ENCODE data around the gene PRKCD. TPM values are rescaled to one million over a fixed set of nuclear protein-coding genes. Genes with fewer than 3 reads are reported as not detected.

The PRKCD gene
- total and polyA plus RNA-seq, 9 of the 15 experiments (the other 6 are each of a cell fraction or from before 2014, with no cell fraction given): 2.5 to 19.5 (median 6.1) TPM

DNA sequence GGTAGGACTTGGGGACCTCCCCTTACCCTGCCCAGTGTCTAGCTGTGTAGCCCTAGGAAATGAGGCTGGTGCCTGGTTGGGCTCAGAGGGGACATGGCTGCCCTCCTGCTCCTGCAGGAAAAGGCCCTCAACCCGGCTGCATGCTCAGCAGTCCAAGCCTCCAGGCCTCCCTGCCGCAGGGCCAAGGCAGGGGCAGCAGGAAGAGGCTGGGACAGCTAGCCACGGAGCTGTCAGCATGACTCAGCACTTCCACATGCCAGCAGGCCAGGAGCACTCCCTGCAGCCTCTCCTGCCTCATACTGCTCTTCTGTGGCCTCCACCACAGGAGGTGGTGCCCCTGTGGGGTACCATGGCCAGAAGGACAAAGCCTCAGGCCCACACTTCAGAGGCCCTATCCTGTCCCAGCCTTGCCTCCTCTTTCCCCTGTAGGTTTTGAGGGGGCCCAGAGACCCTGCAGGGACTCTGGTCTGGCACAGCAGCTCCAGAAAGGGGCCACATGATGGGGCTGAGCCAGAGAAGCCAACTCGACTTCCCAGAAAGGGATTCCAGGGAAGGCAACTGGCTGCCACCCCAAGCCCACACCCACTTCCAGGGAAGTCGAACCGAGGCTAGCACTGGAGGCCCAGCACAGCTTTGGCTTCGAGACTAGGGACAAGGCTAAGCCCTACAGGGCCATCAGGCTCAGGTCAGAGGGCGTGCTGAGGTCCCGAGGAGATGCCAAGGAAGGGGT lies 75.3 kb downstream of the PRKCD start (continued):
- TF ChIP-seq, protein P1, sequence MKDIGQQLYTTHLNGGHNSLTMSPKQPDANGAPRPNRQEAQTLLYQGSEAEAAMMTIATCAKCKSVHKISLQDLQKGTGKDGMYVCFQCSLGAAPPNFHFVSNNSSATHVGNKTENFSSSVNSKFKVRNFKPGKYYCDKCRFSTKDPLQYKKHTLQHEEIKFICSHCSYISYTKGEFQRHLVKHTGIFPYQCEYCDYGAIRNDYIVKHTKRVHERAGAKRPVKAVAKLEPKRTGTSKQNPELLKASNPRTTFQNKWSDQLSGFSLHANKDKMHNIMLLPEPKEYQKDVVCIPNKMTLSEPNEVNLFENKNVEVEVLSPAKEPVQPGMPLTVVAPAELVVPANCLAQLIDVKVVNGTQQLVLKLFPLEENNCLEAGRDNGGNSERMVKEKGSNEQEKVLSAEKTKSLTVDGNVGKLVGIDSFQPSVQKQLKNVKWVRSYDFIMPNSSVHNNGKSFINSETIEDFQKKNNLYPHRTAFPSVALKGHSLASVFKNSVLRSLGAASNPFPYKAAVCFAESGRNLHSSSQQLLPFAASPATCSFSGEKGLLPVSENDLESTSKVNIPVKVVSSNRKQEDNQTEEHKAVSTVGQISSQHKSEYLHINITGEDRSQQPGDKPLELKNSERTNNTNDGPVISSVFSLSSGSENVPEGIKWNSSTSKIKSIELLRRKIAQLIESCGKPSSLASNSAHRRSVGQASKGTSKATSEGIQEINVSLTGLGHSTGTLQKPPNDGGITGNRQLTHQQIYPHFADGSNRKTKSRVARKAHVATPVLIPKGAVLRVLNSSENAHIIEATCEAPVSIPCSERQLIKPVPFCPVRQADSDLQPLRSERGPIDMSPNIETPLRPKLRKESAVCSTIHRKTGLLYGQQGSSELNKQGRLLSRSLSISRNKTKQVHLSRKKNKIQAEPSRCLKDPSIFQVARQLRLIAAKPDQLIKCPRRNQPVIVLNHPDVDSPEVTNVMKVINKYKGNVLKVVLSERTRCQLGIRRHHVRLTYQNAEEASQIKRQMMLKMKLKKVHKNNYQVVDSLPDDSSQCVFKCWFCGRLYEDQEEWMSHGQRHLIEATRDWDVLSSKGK (CRISPR knock-in tag; IDR thresholded peaks at IDR 0.05): no peak
- no peak for TF ChIP-seq BRF1 (IDR thresholded peaks at IDR 0.05; ENCODE audit: borderline replicate concordance, extremely low read depth, insufficient read length)
- no peak for TF ChIP-seq GATA2 (CRISPR knock-in tag; IDR thresholded peaks at IDR 0.05)
- peak; percentile 57 for TF ChIP-seq ETV1 (tag; conservative IDR thresholded peaks at IDR 0.05; ENCODE audit: low read depth)
- TF ChIP-seq FOXK1 (CRISPR knock-in tag; IDR thresholded peaks at IDR 0.05; ENCODE audit: borderline replicate concordance): no peak
- TF ChIP-seq USF2 (CRISPR knock-in tag; IDR thresholded peaks at IDR 0.05): no peak
- TF ChIP-seq BCL6 (CRISPR knock-in tag; IDR thresholded peaks at IDR 0.05): peak; percentile 72; the same call in 1 of the 2 replicates
- TF ChIP-seq SRSF9 (IDR thresholded peaks at IDR 0.05; ENCODE audit: borderline replicate concordance, low read depth, low read length): no peak
- no peak for TF ChIP-seq IRF2 (CRISPR knock-in tag; IDR thresholded peaks at IDR 0.05)
- no peak for TF ChIP-seq NCOA4 (IDR thresholded peaks at IDR 0.05; ENCODE audit: partially characterized antibody)
- no peak for TF ChIP-seq ZNF253 (CRISPR knock-in tag; conservative IDR thresholded peaks at IDR 0.05)
- TF ChIP-seq NR2C1 (IDR thresholded peaks at IDR 0.05): no peak
- TF ChIP-seq NR2C1 (tag; IDR thresholded peaks at IDR 0.05): no peak; the same call in 1 of the 2 replicates
- no peak for TF ChIP-seq RBBP5 (IDR thresholded peaks at IDR 0.05; ENCODE audit: borderline replicate concordance, insufficient read depth, low read length, poor library complexity, severe bottlenecking)
- no peak for TF ChIP-seq ESRRA (IDR thresholded peaks at IDR 0.05; ENCODE audit: borderline replicate concordance, low read depth)
- no peak for TF ChIP-seq HNRNPL (IDR thresholded peaks at IDR 0.05; ENCODE audit: low read depth, low read length)
- no peak for TF ChIP-seq ZNF274 (IDR thresholded peaks at IDR 0.05; ENCODE audit: borderline replicate concordance, low read depth, low read length)
- no peak for TF ChIP-seq ZNF740 (CRISPR knock-in tag; IDR thresholded peaks at IDR 0.05)
- TF ChIP-seq ZNF740 (tag; IDR thresholded peaks at IDR 0.05): no peak
- no peak for TF ChIP-seq NR2C2 (CRISPR knock-in tag; IDR thresholded peaks at IDR 0.05)
- peak; percentile 26; the same call in 1 of the 2 replicates for TF ChIP-seq NR2C2 (tag; IDR thresholded peaks at IDR 0.05)
- TF ChIP-seq ZNF696 (CRISPR knock-in tag; conservative IDR thresholded peaks at IDR 0.05): no peak
